ENCODE data around the gene FAM228A. TPM values are rescaled to one million over a fixed set of nuclear protein-coding genes. Genes with fewer than 3 reads are reported as not detected.

The FAM228A gene
- total and polyA plus RNA-seq, 2 of the 4 experiments (the other 2 are of a cell fraction) = not detected

DNA sequence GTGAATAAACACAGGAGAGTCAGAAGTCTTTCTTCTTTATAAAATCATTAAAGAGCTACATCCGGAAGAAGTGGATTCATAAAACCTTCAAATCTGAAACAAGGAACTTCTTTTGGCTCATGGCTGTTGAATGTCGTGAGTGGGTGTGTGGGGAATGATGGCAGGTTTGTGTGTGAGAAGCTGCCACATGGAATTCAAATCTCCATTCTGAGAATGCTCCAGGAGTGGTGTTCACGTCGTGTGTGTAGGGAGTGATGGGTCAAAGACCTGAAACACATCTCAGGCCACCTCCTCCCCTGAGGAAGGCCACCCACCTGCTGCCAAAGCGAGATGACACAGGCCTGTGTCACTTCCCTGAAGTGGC, 28.9 kb downstream of the FAM228A start:
- in situ Hi-C loops (cut with MboI; ENCODE audit: low sequenced_read_pairs) (no loop called here), intact Hi-C loops (cut with micrococcal nuclease) (no loop called here), dilution Hi-C loops (cut with HindIII; ENCODE audit: low sequenced_read_pairs, unreplicated experiment) (no loop called here)
- no peak overlapping the region for H2AK5ac ChIP-seq (ENCODE audit: low read depth, low read length)
- H2BK5ac ChIP-seq (ENCODE audit: low read depth, low read length, poor library complexity, severe bottlenecking) = no peak overlapping the region
- no peak overlapping the region for H4K5ac ChIP-seq (ENCODE audit: low read depth, low read length)
- H3K4me3 ChIP-seq (ENCODE audit: insufficient read depth, low read depth, low read length) = no peak overlapping the region
- no peaks in the 10 kb centered on the region for H3K4me1 ChIP-seq (ENCODE audit: control insufficient read depth, insufficient read depth, low read length)
- CTCF ChIA-PET = no interaction called here
- no peaks in the 10 kb centered on the region; the same call in 1 of the 2 replicates for H3K9me1 ChIP-seq (ENCODE audit: insufficient read depth, low read length)
- no peak for DNase-seq
- no TSS peak for BruUV-seq (replicated peaks)
- H2AK9ac ChIP-seq (replicated peaks; ENCODE audit: low read depth, low read length, poor library complexity) = no peak overlapping the region
- H3K56ac ChIP-seq (ENCODE audit: extremely low read depth, insufficient read depth, low read length) = no peak overlapping the region
- no CpG with 5 or more reads among the region's 5 CpGs for WGBS, 2 experiments (ENCODE audit: extremely low coverage in 2 of 2, insufficient read length in 1 of 2)
- TF ChIP-seq FOS (IDR thresholded peaks at IDR 0.05; ENCODE audit: low read depth, low read length) (no peak), MAZ (IDR thresholded peaks at IDR 0.05; ENCODE audit: borderline replicate concordance, low read depth, low read length) (no peak), RAD21 (IDR thresholded peaks at IDR 0.05; ENCODE audit: low read length) (no peak), POLR2A (IDR thresholded peaks at IDR 0.05; ENCODE audit: low read depth, low read length) (no peak), MAFK (IDR thresholded peaks at IDR 0.05; ENCODE audit: low read depth, low read length) (no peak), SMC3 (IDR thresholded peaks at IDR 0.05; ENCODE audit: low read depth, low read length) (no peak), CHD1 (IDR thresholded peaks at IDR 0.05; ENCODE audit: low read depth, low read length) (no peak), RFX5 (IDR thresholded peaks at IDR 0.05; ENCODE audit: low read depth, low read length) (no peak), BHLHE40 (IDR thresholded peaks at IDR 0.05; ENCODE audit: low read depth, low read length) (no peak), NFE2L2 (IDR thresholded peaks at IDR 0.05; ENCODE audit: low read depth, low read length) (no peak)
- TF ChIP-seq, protein P1, sequence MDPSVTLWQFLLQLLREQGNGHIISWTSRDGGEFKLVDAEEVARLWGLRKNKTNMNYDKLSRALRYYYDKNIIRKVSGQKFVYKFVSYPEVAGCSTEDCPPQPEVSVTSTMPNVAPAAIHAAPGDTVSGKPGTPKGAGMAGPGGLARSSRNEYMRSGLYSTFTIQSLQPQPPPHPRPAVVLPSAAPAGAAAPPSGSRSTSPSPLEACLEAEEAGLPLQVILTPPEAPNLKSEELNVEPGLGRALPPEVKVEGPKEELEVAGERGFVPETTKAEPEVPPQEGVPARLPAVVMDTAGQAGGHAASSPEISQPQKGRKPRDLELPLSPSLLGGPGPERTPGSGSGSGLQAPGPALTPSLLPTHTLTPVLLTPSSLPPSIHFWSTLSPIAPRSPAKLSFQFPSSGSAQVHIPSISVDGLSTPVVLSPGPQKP (IDR thresholded peaks at IDR 0.05; ENCODE audit: borderline replicate concordance, low read depth, low read length) = no peak
- TF ChIP-seq, protein P2, sequence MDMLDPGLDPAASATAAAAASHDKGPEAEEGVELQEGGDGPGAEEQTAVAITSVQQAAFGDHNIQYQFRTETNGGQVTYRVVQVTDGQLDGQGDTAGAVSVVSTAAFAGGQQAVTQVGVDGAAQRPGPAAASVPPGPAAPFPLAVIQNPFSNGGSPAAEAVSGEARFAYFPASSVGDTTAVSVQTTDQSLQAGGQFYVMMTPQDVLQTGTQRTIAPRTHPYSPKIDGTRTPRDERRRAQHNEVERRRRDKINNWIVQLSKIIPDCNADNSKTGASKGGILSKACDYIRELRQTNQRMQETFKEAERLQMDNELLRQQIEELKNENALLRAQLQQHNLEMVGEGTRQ (IDR thresholded peaks at IDR 0.05; ENCODE audit: low read depth, low read length) = no peak
- TF ChIP-seq, protein P3, sequence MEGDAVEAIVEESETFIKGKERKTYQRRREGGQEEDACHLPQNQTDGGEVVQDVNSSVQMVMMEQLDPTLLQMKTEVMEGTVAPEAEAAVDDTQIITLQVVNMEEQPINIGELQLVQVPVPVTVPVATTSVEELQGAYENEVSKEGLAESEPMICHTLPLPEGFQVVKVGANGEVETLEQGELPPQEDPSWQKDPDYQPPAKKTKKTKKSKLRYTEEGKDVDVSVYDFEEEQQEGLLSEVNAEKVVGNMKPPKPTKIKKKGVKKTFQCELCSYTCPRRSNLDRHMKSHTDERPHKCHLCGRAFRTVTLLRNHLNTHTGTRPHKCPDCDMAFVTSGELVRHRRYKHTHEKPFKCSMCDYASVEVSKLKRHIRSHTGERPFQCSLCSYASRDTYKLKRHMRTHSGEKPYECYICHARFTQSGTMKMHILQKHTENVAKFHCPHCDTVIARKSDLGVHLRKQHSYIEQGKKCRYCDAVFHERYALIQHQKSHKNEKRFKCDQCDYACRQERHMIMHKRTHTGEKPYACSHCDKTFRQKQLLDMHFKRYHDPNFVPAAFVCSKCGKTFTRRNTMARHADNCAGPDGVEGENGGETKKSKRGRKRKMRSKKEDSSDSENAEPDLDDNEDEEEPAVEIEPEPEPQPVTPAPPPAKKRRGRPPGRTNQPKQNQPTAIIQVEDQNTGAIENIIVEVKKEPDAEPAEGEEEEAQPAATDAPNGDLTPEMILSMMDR (conservative IDR thresholded peaks at IDR 0.05; ENCODE audit: low read depth, low read length) = no peak
- no peak overlapping the region for H3K14ac ChIP-seq (replicated peaks; ENCODE audit: low read depth, low read length)
- H2BK120ac ChIP-seq (ENCODE audit: low read depth, low read length) = no peak overlapping the region
- H3K27me3 ChIP-seq (ENCODE audit: control insufficient read depth, insufficient read depth, low read length) = no peaks in the 10 kb centered on the region
- H3K27ac ChIP-seq (ENCODE audit: insufficient read depth, low read length) = no peak overlapping the region
- POLR2A ChIA-PET (ENCODE audit: unreplicated experiment) = no interaction called here
- H2BK20ac ChIP-seq (ENCODE audit: low read depth, low read length) = no peak overlapping the region
- H4K91ac ChIP-seq (ENCODE audit: insufficient read depth, low read depth, low read length) = no peak overlapping the region
- H3K4ac ChIP-seq (ENCODE audit: low read depth, low read length) = no peak overlapping the region
- no peak overlapping the region for H4K8ac ChIP-seq (ENCODE audit: low read depth in 2 of 2, low read length in 2 of 2)
- no peak overlapping the region for H2AFZ ChIP-seq (replicated peaks; ENCODE audit: low read length, poor library complexity)
- no peak overlapping the region for H2BK15ac ChIP-seq (ENCODE audit: low read depth, low read length)
- no peaks in the 10 kb centered on the region; the same call in 1 of the 2 replicates for H4K20me1 ChIP-seq (ENCODE audit: insufficient read depth, low read length)
- no peak for ATAC-seq (ENCODE audit: low read depth)
- no peak overlapping the region for H3K9ac ChIP-seq (ENCODE audit: low read depth, low read length)
- H3K18ac ChIP-seq (ENCODE audit: low read depth, low read length) = no peak overlapping the region
- H3K4me2 ChIP-seq (ENCODE audit: low read depth, low read length) = no peak overlapping the region
- peaks cover 21% of the 10 kb centered on the region for H3K36me3 ChIP-seq (ENCODE audit: control insufficient read depth, insufficient read depth, low read length)
- no peak overlapping the region for H3K23ac ChIP-seq (ENCODE audit: low read depth, low read length)
- no peaks in the 10 kb centered on the region for H3K9me3 ChIP-seq (ENCODE audit: control insufficient read depth, insufficient read depth, low read length)
- no peaks in the 10 kb centered on the region for H3K79me1 ChIP-seq (ENCODE audit: low read depth in 1 of 2, low read length in 2 of 2)
